Epithelial cell of esophagus (primary cell): ENCODE data around the gene CRYGS.

Source experiments
- DNase-seq: peaks from one replicate; pipeline ENCODE4 v3.0.0; 2010; ENCODE audit warnings: low read depth
- H3K4me3 ChIP-seq: 2 replicates; pipeline ENCODE4 v1.5.1; 2011; ENCODE audit warnings: mild to moderate bottlenecking, low read length, control low read depth
- TF ChIP-seq, protein P1 (sequence below): IDR thresholded peaks from 2 replicates; pipeline ENCODE4 v1.5.1; 2011; ENCODE audit warnings: low read depth, mild to moderate bottlenecking, low read length, control low read depth, inconsistent platforms; ENCODE audit not compliant: insufficient read depth; ENCODE audit errors: missing control alignments

The CRYGS gene

DNA sequence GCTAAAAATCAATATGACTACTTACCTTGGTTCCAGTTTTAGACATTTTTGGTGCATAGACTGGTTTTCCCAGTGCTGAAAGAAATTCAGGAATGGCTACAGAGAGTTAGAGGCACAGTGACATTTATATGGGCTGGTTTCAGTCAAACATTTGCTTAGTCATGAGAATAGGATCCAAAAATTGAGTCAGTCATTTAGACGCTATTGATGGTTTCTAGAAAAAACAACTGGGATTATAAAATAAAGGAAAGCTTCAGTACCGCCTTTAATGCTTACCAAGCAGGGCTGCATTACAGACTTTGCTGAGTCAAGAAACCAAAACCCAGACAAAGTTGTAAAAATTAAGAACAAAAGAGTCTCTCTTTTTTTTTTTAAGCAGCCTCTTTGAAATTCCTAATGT, at the start of gene CRYGS:
TSS of gene CRYGS (minus strand) at position 100 of the 400 bp plus-strand sequence. CDS start at position 46, 54 bp downstream.
- TF ChIP-seq, protein P1, sequence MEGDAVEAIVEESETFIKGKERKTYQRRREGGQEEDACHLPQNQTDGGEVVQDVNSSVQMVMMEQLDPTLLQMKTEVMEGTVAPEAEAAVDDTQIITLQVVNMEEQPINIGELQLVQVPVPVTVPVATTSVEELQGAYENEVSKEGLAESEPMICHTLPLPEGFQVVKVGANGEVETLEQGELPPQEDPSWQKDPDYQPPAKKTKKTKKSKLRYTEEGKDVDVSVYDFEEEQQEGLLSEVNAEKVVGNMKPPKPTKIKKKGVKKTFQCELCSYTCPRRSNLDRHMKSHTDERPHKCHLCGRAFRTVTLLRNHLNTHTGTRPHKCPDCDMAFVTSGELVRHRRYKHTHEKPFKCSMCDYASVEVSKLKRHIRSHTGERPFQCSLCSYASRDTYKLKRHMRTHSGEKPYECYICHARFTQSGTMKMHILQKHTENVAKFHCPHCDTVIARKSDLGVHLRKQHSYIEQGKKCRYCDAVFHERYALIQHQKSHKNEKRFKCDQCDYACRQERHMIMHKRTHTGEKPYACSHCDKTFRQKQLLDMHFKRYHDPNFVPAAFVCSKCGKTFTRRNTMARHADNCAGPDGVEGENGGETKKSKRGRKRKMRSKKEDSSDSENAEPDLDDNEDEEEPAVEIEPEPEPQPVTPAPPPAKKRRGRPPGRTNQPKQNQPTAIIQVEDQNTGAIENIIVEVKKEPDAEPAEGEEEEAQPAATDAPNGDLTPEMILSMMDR = no peak
- no peak for DNase-seq
- no peak within 1 kb of the TSS for H3K4me3 ChIP-seq

DNA sequence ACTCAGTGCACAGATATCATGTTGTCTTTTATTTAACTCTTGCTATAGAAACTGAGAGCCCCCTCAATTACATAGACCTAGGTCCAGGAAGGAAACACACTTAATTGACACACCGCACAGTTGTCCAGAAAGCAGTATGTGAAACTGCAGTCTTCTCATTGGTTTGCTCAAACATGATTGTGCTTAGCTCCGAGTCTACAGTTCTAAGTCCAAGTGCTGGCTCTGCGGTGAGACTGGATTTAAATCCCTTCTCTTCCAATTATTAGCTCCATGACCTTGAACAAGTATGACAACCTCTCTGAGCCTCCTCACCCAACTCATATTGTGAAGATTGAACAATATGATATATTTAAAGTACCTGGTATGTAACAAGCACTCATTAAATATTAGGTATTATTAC, 49.7 kb upstream of the CRYGS start:
- DNase-seq = no peak
- TF ChIP-seq, protein P1 = no peak
- H3K4me3 ChIP-seq = no peak overlapping the region

DNA sequence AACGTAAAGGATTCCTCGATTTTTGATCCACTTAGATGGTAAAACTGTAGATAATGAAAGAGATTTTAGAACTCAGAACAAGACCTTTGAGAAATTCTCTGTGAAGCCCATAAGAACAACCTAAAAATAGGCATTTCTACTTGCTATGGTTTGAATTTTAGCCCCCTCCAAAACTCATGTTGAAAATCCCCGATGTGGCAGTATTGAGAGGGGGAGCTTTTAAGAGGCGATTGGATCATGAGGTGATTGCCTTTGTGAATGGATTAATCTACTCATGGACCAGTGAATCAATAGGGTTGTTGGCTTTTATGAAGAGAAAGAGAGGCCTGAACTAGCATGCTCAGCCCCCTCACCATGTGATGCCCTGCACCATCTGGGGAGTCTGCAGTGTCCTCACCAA, 48.5 kb upstream of the CRYGS start:
- no peak for DNase-seq
- TF ChIP-seq, protein P1 = no peak
- H3K4me3 ChIP-seq = no peak overlapping the region

DNA sequence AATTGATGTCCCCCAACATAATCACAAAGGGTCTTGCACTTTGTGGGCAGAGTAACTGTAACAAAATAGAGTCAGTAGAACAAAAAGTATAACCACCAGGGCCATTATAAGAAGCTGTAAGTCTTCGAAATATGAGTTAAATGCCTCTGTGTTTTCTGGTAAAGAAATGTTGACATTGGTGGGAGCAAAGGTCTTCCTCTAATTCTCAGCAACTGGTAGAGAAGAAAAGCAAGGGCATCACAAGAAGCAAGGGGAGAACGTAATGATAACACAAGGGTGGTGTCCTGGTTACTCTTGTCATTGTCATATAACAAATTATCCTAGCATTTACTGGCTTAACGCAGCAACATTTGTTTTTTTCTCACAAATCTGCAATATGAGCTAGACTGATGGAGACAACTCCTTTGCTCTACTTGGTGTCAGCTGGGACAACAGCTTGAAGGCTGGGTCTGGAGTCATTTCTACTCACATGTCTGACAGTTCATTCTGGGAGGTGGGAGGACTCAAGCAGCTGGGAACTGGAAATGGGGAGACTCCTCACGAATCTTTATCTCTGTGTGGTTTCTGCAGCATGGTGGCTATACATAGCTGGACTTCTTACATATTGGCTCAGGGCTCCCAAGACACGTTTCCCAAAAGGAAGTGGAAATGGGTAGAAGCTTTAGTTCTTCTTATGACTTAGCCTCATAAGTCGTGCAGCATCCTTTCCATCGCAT, 46.6 kb upstream of the CRYGS start:
- DNase-seq = no peak
- H3K4me3 ChIP-seq = no peak overlapping the region
- TF ChIP-seq, protein P1 = no peak

DNA sequence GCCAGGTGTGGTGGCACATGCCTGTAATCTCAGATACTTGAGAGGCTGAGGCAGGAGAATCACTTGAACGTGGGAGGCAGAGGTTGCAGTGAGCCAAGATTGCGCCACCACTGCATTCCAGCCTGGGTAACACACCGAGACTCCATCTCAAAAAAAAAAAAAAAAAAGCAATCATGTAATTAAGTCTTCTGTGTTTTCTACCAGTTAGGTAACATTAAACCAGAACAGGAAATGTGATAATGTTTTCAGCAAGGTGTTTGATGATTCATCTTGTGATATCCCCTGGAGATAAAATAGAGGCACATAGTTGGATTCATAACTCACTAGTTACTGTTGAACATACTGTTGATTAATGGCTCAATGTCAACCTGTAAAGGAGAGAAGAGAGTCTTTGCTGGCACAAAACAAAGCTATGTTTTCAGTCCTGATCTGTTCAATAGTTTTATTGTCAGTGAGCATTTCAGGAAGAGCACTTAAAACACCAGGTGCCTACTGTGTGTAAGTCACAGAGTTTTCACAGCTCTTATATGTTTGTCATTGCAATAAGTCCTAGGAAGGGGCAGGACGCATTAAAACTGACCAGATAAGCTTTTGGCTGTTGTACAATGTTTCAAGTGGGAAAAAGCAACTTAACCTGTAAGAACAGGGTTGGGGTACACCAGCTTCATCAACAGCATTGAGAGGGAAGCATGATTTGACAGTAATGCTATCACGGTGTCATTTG, 45.8 kb upstream of the CRYGS start:
- H3K4me3 ChIP-seq = no peak overlapping the region
- TF ChIP-seq, protein P1 = no peak
- DNase-seq = peak; percentile 97

DNA sequence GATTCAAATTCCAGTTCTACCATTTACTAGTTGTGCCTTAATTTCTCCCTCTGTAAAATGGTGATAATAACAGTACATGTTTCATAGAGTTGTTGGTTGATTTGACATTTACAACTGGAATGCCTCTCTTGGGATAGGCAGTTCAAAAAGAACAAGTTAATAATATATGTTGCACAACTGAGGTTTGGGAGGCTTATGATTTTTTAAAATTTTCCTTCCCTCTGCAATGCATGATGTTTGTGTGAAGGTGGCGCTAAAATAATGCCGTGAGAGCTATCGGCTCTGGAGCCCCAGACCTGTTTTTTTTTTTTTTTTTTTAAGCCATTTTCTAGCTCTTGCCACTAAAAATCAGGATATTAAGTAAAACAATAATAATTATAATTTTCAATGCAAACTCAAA, 44.9 kb upstream of the CRYGS start:
- TF ChIP-seq, protein P1 = peak; percentile 44
- peak; percentile 70 for DNase-seq

DNA sequence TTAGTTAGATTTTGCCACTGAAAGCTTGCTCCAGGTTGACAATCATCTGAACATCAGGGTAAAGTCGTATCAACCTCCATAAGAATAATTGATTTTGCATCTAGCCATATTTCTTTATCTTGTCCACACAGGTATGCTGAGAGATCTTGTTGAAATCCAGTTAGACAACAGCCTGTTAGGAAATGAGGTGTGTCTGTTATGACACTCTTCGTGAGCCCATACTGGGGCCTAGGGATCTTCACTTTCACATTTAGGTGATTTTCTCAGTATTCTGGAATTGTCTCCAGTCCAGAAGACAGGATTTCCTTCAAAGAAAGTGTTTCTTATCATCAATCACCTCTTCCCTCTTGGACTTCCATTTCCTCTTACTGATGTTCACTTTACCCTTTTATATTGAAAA, 44.5 kb upstream of the CRYGS start:
- H3K4me3 ChIP-seq = no peak overlapping the region
- DNase-seq = peak; percentile 90
- TF ChIP-seq, protein P1 = no peak

More for the DNA sequence above, 44.9 kb upstream of the CRYGS start:
- no peak overlapping the region for H3K4me3 ChIP-seq
